GM21576 (cell line): Measurements from ENCODE around the gene VDR.

Source experiments
- ATAC-seq: cut with Tn5 transposase; IDR thresholded peaks from one replicate; pipeline ENCODE4 v1.9.1; 2021; ENCODE audit warnings: mild to moderate bottlenecking, moderate library complexity; ENCODE audit not compliant: unreplicated experiment

The VDR gene

DNA sequence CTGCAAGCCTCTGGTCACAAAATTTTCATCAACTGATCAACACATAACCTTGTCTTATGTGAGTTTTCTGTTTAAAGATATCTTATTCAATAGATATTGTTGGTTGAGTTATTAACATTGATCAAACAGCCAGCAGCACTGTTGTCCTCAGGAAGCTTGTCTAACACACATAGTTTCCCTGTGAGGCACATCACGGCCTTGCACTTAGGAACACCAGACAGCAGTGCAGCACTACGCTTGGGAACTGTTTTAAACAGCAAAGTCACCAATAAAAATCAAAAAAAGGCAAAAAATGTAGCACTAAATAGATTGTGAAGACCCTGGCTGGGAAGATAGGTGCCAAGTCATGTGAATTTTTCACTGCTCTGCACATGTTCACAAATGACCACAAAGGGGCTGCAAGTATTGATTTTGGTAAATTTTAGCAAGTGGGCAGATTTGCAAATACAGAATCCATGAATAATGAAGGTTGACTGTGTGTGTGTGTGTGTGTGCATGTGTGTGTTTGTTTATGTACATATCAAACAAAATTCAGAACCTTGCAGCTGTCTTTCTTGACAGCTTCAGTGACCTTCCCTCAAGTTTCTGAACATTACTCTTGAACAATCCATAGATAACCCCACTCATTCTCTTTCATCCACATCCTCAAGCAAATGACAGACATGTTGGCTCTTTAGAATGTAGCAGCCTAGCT is 28.9 kb downstream of the VDR start:
- ATAC-seq = no peak

- no peak for ATAC-seq
Observed at GRCh38 chr12:47874316-47874715, 30.5 kb downstream of the VDR start.

- ATAC-seq = no peak
Observed at GRCh38 chr12:47870175-47870781, 34.5 kb downstream of the VDR start.

- ATAC-seq = peak; percentile 67
Observed at GRCh38 chr12:47868552-47869031, 36.2 kb downstream of the VDR start.

DNA sequence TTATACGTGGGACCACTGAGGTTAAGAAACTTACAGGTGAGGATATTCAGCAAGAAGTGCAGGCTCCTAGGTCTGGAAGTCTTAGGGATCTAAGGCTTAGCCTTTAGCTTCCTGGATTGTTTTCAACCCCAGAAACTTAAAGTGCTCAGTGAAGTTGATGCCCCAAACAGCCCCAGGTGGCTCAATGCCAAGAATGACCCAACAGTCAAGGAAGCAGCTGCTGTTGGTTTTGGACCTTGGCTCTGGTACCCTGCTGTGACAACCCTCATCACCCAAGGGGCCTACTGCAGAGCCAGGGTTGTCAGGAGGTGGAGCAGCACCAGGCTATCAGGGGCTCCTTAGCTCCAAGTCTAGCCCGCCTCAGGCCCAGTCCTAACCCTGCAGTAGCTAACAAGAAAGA is 36.8 kb downstream of the VDR start:
- ATAC-seq = peak; percentile 4

DNA sequence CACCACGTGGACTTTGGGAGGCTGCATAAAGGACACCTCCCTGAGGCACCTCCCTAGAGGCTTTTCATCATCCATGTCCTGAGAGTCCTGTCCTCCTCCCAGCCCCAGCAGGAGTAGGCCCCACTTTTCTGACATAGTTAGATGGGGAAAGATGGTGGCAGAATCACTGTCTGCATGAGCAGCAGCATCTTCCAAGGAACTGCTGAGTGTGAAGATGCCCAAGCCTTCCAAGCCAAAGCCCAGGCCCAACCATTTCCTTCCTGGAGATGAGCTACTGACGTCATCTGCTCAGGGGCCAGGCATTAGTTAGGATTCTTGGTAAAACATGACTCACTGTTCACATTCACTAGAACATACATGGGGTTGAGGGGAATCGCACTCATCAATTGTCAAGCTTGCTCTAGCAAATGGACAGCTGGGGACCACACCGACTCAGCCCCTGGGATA is 37.3 kb downstream of the VDR start:
- no peak for ATAC-seq

DNA sequence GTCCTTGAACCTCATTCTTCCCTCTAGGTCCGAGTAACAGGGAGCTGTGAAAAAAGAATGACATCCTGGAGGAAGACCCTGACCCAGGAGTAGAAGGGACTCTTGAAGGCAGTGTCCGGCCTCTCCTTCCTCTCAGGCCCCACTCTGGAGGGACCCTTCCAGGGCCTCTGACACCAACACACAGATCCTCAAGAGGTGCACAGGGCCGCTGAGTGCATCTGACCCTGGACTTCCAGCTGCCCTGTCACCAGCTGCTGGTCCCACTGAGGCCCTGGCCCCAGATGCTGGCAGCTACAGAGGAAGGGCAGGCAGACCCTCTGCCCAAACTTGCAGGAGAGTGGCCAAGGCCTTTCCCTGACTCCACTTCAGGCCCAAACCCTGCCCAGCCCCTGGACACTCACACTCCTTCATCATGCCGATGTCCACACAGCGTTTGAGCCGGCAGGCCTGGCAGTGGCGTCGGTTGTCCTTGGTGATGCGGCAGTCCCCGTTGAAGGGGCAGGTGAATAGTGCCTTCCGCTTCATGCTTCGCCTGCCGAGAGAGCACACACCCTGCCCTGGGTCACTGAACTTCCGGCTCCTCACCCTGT is 40.1 kb downstream of the VDR start:
- no peak for ATAC-seq

- ATAC-seq = no peak
Observed at GRCh38 chr12:47863985-47864384, 40.8 kb downstream of the VDR start.

GRCh38 chr12:47863467-47863866 is 41.3 kb downstream of the VDR start:
- ATAC-seq = no peak

GRCh38 chr12:47862881-47863280 is 41.9 kb downstream of the VDR start:
- no peak for ATAC-seq

GRCh38 chr12:47862167-47862750 is 42.5 kb downstream of the VDR start:
- ATAC-seq = no peak

- ATAC-seq = no peak
Observed at GRCh38 chr12:47860873-47861272, 43.9 kb downstream of the VDR start.

DNA sequence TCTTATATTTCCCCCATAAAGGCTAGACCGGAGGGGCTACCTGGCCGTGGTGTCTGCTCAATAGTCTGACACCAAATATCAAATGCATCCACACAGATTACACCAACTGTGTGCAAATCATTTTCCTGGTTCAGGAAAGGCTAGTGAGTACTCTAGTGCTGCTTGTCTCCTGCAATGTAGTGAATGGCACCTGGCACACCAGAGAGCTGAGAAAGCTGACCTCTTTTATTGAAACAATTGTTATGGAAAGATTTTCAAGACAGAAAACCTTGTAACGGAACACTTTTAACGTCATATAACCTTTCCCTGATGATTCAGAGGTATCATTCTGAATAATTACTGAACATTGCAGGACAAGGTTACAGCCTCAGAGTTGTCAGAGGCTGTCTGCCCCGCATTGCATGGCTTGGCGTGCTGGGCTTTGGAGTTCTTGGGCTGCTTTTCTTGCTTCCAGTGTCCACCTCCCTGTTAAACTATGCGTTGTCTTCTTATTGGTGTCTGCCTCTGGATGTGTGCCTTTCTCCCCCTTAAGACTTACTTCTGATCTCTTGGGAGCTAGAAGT is 44.4 kb downstream of the VDR start:
- ATAC-seq = no peak

DNA sequence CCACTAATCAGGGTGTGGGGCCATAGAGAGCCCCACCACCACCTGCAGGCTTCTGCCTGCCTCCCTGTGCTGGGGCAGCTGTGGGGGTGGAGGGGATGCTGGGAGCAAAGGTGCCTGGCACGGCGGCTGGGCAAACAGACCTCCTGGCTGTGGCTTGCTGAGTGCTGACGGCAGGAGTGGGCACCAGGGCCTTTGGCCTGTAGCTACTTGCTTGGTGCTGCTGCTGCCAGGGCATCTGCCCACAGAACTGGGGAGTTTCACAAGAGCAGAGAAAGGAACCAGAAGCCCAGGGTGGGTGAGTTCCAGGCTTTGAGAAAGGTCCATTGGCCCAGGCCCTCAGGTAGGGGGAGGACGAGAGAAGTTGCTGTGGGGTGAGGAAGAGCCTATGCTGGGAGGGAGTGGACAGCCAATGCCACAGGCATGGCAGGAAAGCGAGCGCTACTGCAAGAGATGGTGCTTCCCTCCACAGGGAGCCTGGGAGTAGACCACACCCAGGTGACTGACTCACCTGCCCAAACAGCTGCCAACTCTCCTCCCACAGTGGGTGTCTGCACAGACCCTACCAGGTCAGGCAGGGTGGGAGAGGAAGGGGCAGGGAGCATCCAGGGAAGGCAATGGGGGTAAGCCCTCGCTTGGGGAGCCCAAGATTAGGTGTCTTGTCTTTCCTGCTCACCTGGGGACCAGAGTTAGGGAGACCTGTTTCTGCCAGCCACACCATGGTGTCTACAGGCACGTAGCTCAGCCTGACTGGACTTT is 46.1 kb downstream of the VDR start:
- ATAC-seq = no peak

- ATAC-seq = no peak
Observed at GRCh38 chr12:47856721-47857575, 47.8 kb downstream of the VDR start.

GRCh38 chr12:47856094-47856493 is 48.7 kb downstream of the VDR start:
- ATAC-seq = no peak

GRCh38 chr12:47855502-47855901 is 49.3 kb downstream of the VDR start:
- no peak for ATAC-seq

DNA sequence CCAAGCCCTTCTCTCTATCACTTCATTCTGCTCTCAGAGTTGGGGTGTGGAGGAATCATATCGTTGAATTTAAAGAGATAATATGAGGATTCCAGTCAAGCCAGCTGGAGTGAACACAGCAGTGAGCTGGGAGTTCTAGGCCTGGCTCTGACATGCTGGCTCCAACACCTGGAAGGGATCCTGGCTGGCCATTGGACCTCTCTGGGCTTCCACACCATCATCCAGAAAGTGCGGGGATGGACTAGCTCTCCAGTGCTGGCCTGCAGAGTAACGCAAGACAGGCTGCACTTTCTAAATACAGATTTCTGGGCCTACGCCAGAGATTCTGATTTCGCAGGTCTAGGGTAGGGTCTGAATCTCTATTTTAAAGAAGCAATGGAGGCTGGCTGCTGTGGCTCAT is 50.3 kb downstream of the VDR start:
- ATAC-seq = no peak

GRCh38 chr12:47852096-47852571 is 52.7 kb downstream of the VDR start:
- ATAC-seq = no peak
